OCI-LY7 (cell line): ENCODE results near the gene TMEM207. TPM values are rescaled to one million over a fixed set of nuclear protein-coding genes. Genes with fewer than 3 reads are reported as not detected.

Experiments
- BruUV-seq: library from RNA; stranded (reverse); fragments of 400-500 nt; replicated peaks from 2 replicates; lab custom pipeline; 2021; lab: Mats Ljungman, UMichigan
- CTCF ChIA-PET: fragments of 300-600 bp; sonication (Branson Sonifier 250); formaldehyde crosslinking; loops from one replicate; lab custom pipeline; 2022; ENCODE audit warnings: antibody characterized with exemption; ENCODE audit not compliant: unreplicated experiment; lab: Charles Lee
- POLR2A ChIA-PET: fragments of 300-600 bp; sonication (Branson Sonifier 250); formaldehyde crosslinking; loops from one replicate; lab custom pipeline; 2022; ENCODE audit warnings: antibody characterized with exemption; lab: Charles Lee
- DNase-seq: peaks from one replicate; pipeline ENCODE4 v3.0.0-alpha.2; 2015; ENCODE audit warnings: low spot score
- H2AFZ ChIP-seq: fragments of 200-600 bp; sonication (generic), shearing (Covaris generic); 2 replicates; pipeline ENCODE4 v1.6.1; 2014; ENCODE audit warnings: mild to moderate bottlenecking, antibody characterized with exemption, low read length, moderate library complexity
- H3K27ac ChIP-seq: fragments of 200-600 bp; sonication (generic); 2 replicates; pipeline ENCODE4 v1.5.1; 2014; ENCODE audit warnings: mixed run types, low read depth, mild to moderate bottlenecking, moderate library complexity, low read length, inconsistent platforms; ENCODE audit not compliant: poor library complexity, severe bottlenecking
- H3K36me3 ChIP-seq: fragments of 200-600 bp; sonication (generic); 2 replicates; pipeline ENCODE4 v1.6.1; 2014; ENCODE audit warnings: mild to moderate bottlenecking, antibody characterized with exemption, low read length, moderate library complexity, mixed read lengths; ENCODE audit not compliant: insufficient read depth
- H3K4me1 ChIP-seq: fragments of 200-600 bp; sonication (generic); 2 replicates; pipeline ENCODE4 v1.5.1; 2014; ENCODE audit warnings: mild to moderate bottlenecking, low read length; ENCODE audit not compliant: insufficient read depth, poor library complexity, severe bottlenecking
- H3K4me2 ChIP-seq: fragments of 200-600 bp; sonication (generic); 2 replicates; pipeline ENCODE4 v1.6.1; 2014; ENCODE audit warnings: mild to moderate bottlenecking, low read length
- H3K4me3 ChIP-seq: fragments of 200-600 bp; sonication (generic); 2 replicates; pipeline ENCODE4 v1.5.1; 2014; ENCODE audit warnings: mild to moderate bottlenecking, low read depth, low read length; ENCODE audit not compliant: poor library complexity, severe bottlenecking
- H3K79me2 ChIP-seq: fragments of 200-600 bp; sonication (generic); 2 replicates; pipeline ENCODE4 v1.6.1; 2016; ENCODE audit warnings: low read depth, mild to moderate bottlenecking, low read length, moderate library complexity, mixed read lengths; ENCODE audit not compliant: insufficient read depth
- H3K9me2 ChIP-seq: fragments of 200-600 bp; sonication (generic); 2 replicates; pipeline ENCODE4 v1.6.1; 2016; ENCODE audit warnings: mild to moderate bottlenecking, low read length, mixed read lengths; ENCODE audit not compliant: insufficient read depth
- H3K9me3 ChIP-seq: fragments of 200-600 bp; sonication (generic); 2 replicates; pipeline ENCODE4 v1.6.1; 2014; ENCODE audit warnings: mild to moderate bottlenecking, mixed run types, low read length, mixed read lengths
- H4K20me1 ChIP-seq: fragments of 200-600 bp; sonication (generic); 2 replicates; pipeline ENCODE4 v1.6.1; 2014; ENCODE audit warnings: mild to moderate bottlenecking, antibody characterized with exemption, low read length, moderate library complexity, mixed read lengths; ENCODE audit not compliant: insufficient read depth
- CTCF ChIP-seq: fragments of 200-600 bp; sonication (generic); conservative IDR thresholded peaks from 2 replicates; pipeline ENCODE4 v1.5.1; 2014; ENCODE audit warnings: mild to moderate bottlenecking, antibody characterized with exemption, low read length, moderate library complexity, mixed read lengths
- EZH2phosphoT487 ChIP-seq: fragments of 200-600 bp; sonication (generic); IDR thresholded peaks from 2 replicates; pipeline ENCODE4 v1.6.1; 2018; ENCODE audit warnings: low read depth, borderline replicate concordance, mild to moderate bottlenecking, mixed run types, antibody characterized with exemption, low read length, moderate library complexity, mixed read lengths
- intact Hi-C: fragments of 100-400 bp; cut with micrococcal nuclease; formaldehyde crosslinking; loops from one replicate; pipeline ENCODE4 v1.10.0; 2022; ENCODE audit not compliant: unreplicated experiment
- total RNA-seq, 2 experiments: library from RNA; depleted of rRNA in 1 of 2; stranded (reverse); fragments of >200 nt in 1 of 2; shearing (Covaris generic) in 1 of 2; gene quantifications; 2 replicates each; pipeline ENCODE4 v1.2.3, GENCODE V29; 2014 to 2022

TMEM207 gene
- total RNA-seq, 2 experiments from 2014 or later: not detected

GRCh38 chr3:190381441-190381840 lies 68.3 kb downstream of the TMEM207 start:
- no peak for TF ChIP-seq EZH2phosphoT487
- no peak for TF ChIP-seq CTCF
- no peak overlapping the region for H3K27ac ChIP-seq
- H3K9me2 ChIP-seq: no peaks in the 10 kb centered on the region
- no peak for DNase-seq
- POLR2A ChIA-PET: no interaction called here
- no peaks in the 10 kb centered on the region for H3K79me2 ChIP-seq
- intact Hi-C loops: no loop called here
- H2AFZ ChIP-seq: no peak overlapping the region
- no peaks in the 10 kb centered on the region for H3K4me1 ChIP-seq
- no peaks in the 10 kb centered on the region for H4K20me1 ChIP-seq
- H3K4me3 ChIP-seq: no peak overlapping the region
- no peaks in the 10 kb centered on the region for H3K36me3 ChIP-seq
- no peak overlapping the region for H3K4me2 ChIP-seq
- CTCF ChIA-PET: no interaction called here
- BruUV-seq: no TSS peak
- H3K9me3 ChIP-seq: no peaks in the 10 kb centered on the region

- intact Hi-C loops: no loop called here
- Histone ChIP-seq H3K79me2 (no peaks in the 10 kb centered on the region), H3K9me3 (no peaks in the 10 kb centered on the region), H3K4me3 (no peak overlapping the region), H3K4me2 (no peak overlapping the region), H3K36me3 (no peaks in the 10 kb centered on the region), H2AFZ (no peak overlapping the region), H3K27ac (no peak overlapping the region), H3K4me1 (no peaks in the 10 kb centered on the region), H3K9me2 (no peaks in the 10 kb centered on the region), H4K20me1 (no peaks in the 10 kb centered on the region)
- ChIA-PET POLR2A (no interaction called here), CTCF (interaction anchor here (0.6 kb wide), 1 partner anchor 35 kb away, joined by 3 read pairs; no protein-coding TSS in a partner anchor)
- DNase-seq: no peak
- no TSS peak for BruUV-seq
- TF ChIP-seq EZH2phosphoT487 (no peak), CTCF (no peak)
These were observed 69.5 kb downstream of the TMEM207 start for GRCh38 chr3:190380184-190380583.

Other genes with a start within 250 kb of the TMEM207 start
- gene CLDN1, start 127.5 kb downstream of the TMEM207 start, total RNA-seq (2014; rRNA removed; shearing (Covaris generic)): not detected in 2 replicates
- not detected in 2 replicates for gene CLDN1, start 127.5 kb downstream of the TMEM207 start, total RNA-seq (2022)
- gene CLDN16, start 61.7 kb downstream of the TMEM207 start, total RNA-seq (2014; rRNA removed; shearing (Covaris generic)): not detected in 2 replicates
- not detected in 2 replicates for gene CLDN16, start 61.7 kb downstream of the TMEM207 start, total RNA-seq (2022)
- gene IL1RAP, start 64.2 kb upstream of the TMEM207 start, total RNA-seq (2014; rRNA removed; shearing (Covaris generic)): 2.1 and 2.3 TPM in 2 replicates
- gene IL1RAP, start 64.2 kb upstream of the TMEM207 start, total RNA-seq (2022): 5.1 and 5.6 TPM in 2 replicates